A673 (cell line): ENCODE measurements around the gene TACC2.

Experiments
- EZH2 ChIP-seq: fragments of 200-600 bp; sonication (generic); IDR thresholded peaks from 2 replicates; pipeline ENCODE4 v1.6.1; 2017; ENCODE audit warnings: borderline replicate concordance, low read depth, mild to moderate bottlenecking, mixed read lengths, antibody characterized with exemption, low read length; ENCODE audit not compliant: poor library complexity, severe bottlenecking
- TF ChIP-seq, protein P1 (sequence below): fragments of 300-800, 200-600 bp; sonication (generic); conservative IDR thresholded peaks from 2 replicates; pipeline ENCODE4 v1.5.1; 2017; ENCODE audit warnings: low read depth, mild to moderate bottlenecking, antibody characterized with exemption, low read length, moderate library complexity, mixed read lengths

- TF ChIP-seq, protein P1, sequence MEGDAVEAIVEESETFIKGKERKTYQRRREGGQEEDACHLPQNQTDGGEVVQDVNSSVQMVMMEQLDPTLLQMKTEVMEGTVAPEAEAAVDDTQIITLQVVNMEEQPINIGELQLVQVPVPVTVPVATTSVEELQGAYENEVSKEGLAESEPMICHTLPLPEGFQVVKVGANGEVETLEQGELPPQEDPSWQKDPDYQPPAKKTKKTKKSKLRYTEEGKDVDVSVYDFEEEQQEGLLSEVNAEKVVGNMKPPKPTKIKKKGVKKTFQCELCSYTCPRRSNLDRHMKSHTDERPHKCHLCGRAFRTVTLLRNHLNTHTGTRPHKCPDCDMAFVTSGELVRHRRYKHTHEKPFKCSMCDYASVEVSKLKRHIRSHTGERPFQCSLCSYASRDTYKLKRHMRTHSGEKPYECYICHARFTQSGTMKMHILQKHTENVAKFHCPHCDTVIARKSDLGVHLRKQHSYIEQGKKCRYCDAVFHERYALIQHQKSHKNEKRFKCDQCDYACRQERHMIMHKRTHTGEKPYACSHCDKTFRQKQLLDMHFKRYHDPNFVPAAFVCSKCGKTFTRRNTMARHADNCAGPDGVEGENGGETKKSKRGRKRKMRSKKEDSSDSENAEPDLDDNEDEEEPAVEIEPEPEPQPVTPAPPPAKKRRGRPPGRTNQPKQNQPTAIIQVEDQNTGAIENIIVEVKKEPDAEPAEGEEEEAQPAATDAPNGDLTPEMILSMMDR, result no peak
- no peak for TF ChIP-seq EZH2
Measured at GRCh38 chr10:122033224-122033926, 44.4 kb downstream of the TACC2 start.
